ENCODE data around the gene PLEKHA7.

DNA sequence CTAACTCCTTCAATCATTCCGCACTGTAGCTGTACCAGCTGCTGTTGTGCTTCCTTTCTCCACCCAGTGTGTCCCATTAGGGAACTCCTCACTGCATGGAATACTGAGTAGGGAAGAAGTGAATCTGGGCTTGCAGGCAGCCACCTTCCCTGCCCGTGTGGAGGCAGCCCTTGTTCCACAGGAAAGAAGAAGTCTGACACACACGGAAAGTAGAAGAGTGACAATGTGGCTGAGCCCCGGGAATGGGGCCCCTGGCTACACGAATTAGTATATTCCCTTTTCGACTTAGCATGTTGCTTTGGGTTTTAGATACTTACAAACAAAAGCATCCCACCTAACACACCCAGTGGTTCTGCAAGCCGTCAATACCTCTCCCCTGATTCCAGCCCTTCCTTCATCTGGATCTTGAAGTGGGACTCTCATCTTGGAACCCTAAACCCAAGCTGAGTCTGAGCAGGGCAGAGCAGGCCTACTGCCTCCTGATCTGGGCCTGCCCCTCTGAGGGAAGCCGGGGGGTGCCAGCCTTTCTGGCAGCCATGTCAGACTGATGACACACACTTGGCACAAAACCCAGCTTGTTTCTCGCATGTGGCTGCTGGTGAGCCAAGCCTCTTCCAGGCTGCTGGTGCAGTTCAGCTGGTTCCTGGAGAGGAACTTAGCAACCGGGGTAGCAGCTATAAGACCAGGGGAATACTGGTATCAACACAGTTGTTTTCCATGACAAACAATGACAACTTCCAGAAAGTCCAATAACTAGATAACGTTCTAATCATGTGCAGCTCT lies 204.1 kb downstream of the PLEKHA7 start:
- TF ChIP-seq POLR2A (IDR thresholded peaks at IDR 0.05) (no peak), POLR2AphosphoS5 (IDR thresholded peaks at IDR 0.05; ENCODE audit: insufficient read depth in 1 of 2, low read depth in 1 of 2) (peak; percentile 14 to 59), CTCF (IDR thresholded peaks at IDR 0.05) (no peak)

Measured in vagina (tissue), 2 donors.